IMR-90 (cell line): Measurements from ENCODE around the gene RAB12. TPM values are rescaled to one million over a fixed set of nuclear protein-coding genes. Genes with fewer than 3 reads are reported as not detected.

Experiments used
- ATAC-seq: fragments of 200-7000 bp; cut with Tn5 transposase; 2 replicates; pipeline ENCODE4 v1.9.1; 2020; ENCODE audit warnings: low read depth, mild to moderate bottlenecking, moderate library complexity
- BruUV-seq: library from RNA; stranded (reverse); fragments of 400-500 nt; replicated peaks from 2 replicates; lab custom pipeline; 2021; lab: Mats Ljungman, UMichigan
- CTCF ChIA-PET: fragments of 300-600 bp; formaldehyde crosslinking; extraction: SDS; loops from one replicate; lab custom pipeline; 2021; ENCODE audit warnings: antibody characterized with exemption; lab: Yijun Ruan, JAX
- POLR2A ChIA-PET: fragments of 300-600 bp; sonication (Branson Sonifier 250); formaldehyde crosslinking; loops from one replicate; lab custom pipeline; 2022; ENCODE audit warnings: antibody characterized with exemption; ENCODE audit not compliant: unreplicated experiment; lab: Charles Lee
- DNase-seq: peaks from one replicate; pipeline ENCODE4 v3.0.0; 2013
- H2AFZ ChIP-seq: replicated peaks from 2 replicates; pipeline ENCODE3; 2013; ENCODE audit warnings: low read length, mild to moderate bottlenecking; ENCODE audit not compliant: poor library complexity
- H2AK5ac ChIP-seq: 2 replicates; pipeline ENCODE4 v1.6.1; 2013; ENCODE audit warnings: low read depth, low read length, inconsistent platforms
- H2AK9ac ChIP-seq: replicated peaks from 2 replicates; pipeline ENCODE3; 2013; ENCODE audit warnings: mild to moderate bottlenecking, low read depth, low read length, moderate library complexity; ENCODE audit not compliant: poor library complexity
- H2BK120ac ChIP-seq: 2 replicates; pipeline ENCODE4 v1.6.1; 2013; ENCODE audit warnings: low read depth, low read length, inconsistent platforms
- H2BK15ac ChIP-seq: 3 replicates; pipeline ENCODE4 v1.6.1; 2013; ENCODE audit warnings: low read depth, low read length, inconsistent platforms
- H2BK20ac ChIP-seq: 2 replicates; pipeline ENCODE4 v1.6.1; 2013; ENCODE audit warnings: low read depth, mild to moderate bottlenecking, inconsistent platforms, low read length, moderate library complexity
- H2BK5ac ChIP-seq: 2 replicates; pipeline ENCODE4 v1.6.1; 2013; ENCODE audit warnings: mild to moderate bottlenecking, low read depth, low read length, inconsistent platforms; ENCODE audit not compliant: poor library complexity, severe bottlenecking
- H3K14ac ChIP-seq: replicated peaks from 2 replicates; pipeline ENCODE4 v1.6.1; 2013; ENCODE audit warnings: low read depth, low read length, inconsistent platforms
- H3K18ac ChIP-seq: 2 replicates; pipeline ENCODE4 v1.6.1; 2013; ENCODE audit warnings: low read depth, low read length, control low read depth
- H3K23ac ChIP-seq: 2 replicates; pipeline ENCODE4 v1.6.1; 2013; ENCODE audit warnings: low read depth, low read length, inconsistent platforms
- H3K27ac ChIP-seq: 2 replicates; pipeline ENCODE4 v1.5.1; 2013; ENCODE audit warnings: mild to moderate bottlenecking, control low read depth, low read length; ENCODE audit not compliant: insufficient read depth
- H3K27me3 ChIP-seq: 2 replicates; pipeline ENCODE4 v1.6.1; 2013; ENCODE audit warnings: low read length; ENCODE audit not compliant: control insufficient read depth, insufficient read depth
- H3K36me3 ChIP-seq: 2 replicates; pipeline ENCODE4 v1.6.1; 2013; ENCODE audit warnings: low read length, mixed read lengths; ENCODE audit not compliant: control insufficient read depth, insufficient read depth
- H3K4ac ChIP-seq: 2 replicates; pipeline ENCODE4 v1.6.1; 2013; ENCODE audit warnings: low read depth, low read length, inconsistent platforms
- H3K4me1 ChIP-seq: 2 replicates; pipeline ENCODE4 v1.6.1; 2013; ENCODE audit warnings: low read length, mixed read lengths; ENCODE audit not compliant: control insufficient read depth, insufficient read depth
- H3K4me2 ChIP-seq: 2 replicates; pipeline ENCODE4 v1.6.1; 2013; ENCODE audit warnings: low read depth, mild to moderate bottlenecking, control low read depth, low read length, moderate library complexity
- H3K4me3 ChIP-seq: 2 replicates; pipeline ENCODE4 v1.5.1; 2013; ENCODE audit warnings: low read depth, mild to moderate bottlenecking, control low read depth, low read length, moderate library complexity; ENCODE audit not compliant: insufficient read depth
- H3K56ac ChIP-seq: 2 replicates; pipeline ENCODE4 v1.6.1; 2013; ENCODE audit warnings: low read length, inconsistent platforms; ENCODE audit not compliant: insufficient read depth; ENCODE audit errors: extremely low read depth
- H3K79me1 ChIP-seq, 2 experiments: 2 replicates each; pipeline ENCODE4 v1.6.1; 2013; ENCODE audit warnings: low read length in 2 of 2, inconsistent platforms in 1 of 2, low read depth in 1 of 2
- H3K9ac ChIP-seq: 2 replicates; pipeline ENCODE4 v1.6.1; 2013; ENCODE audit warnings: low read depth, low read length, control low read depth
- H3K9me1 ChIP-seq: 2 replicates; pipeline ENCODE4 v1.6.1; 2013; ENCODE audit warnings: low read length, inconsistent platforms; ENCODE audit not compliant: insufficient read depth
- H3K9me3 ChIP-seq: 2 replicates; pipeline ENCODE4 v1.6.1; 2013; ENCODE audit warnings: low read length; ENCODE audit not compliant: control insufficient read depth, insufficient read depth
- H4K20me1 ChIP-seq: 2 replicates; pipeline ENCODE4 v1.6.1; 2013; ENCODE audit warnings: low read length, inconsistent platforms; ENCODE audit not compliant: insufficient read depth
- H4K5ac ChIP-seq: 2 replicates; pipeline ENCODE4 v1.6.1; 2013; ENCODE audit warnings: mild to moderate bottlenecking, low read depth, low read length, control low read depth
- H4K8ac ChIP-seq, 2 experiments: 2 replicates each; pipeline ENCODE4 v1.6.1; 2013; ENCODE audit warnings: low read depth in 2 of 2, low read length in 2 of 2, control low read depth in 1 of 2, inconsistent platforms in 1 of 2
- H4K91ac ChIP-seq: 2 replicates; pipeline ENCODE4 v1.6.1; 2013; ENCODE audit warnings: low read depth, low read length, inconsistent platforms; ENCODE audit not compliant: insufficient read depth
- BHLHE40 ChIP-seq: fragments of 150-350 bp; IDR thresholded peaks from 2 replicates; pipeline ENCODE4 v1.6.1; 2016; ENCODE audit warnings: mild to moderate bottlenecking, low read depth, low read length
- CEBPB ChIP-seq: IDR thresholded peaks from 2 replicates; pipeline ENCODE4 v1.6.1; 2012; ENCODE audit warnings: low read depth, low read length, improper control_type of control experiment
- CHD1 ChIP-seq: IDR thresholded peaks from 2 replicates; pipeline ENCODE4 v1.6.1; 2012; ENCODE audit warnings: low read depth, low read length, improper control_type of control experiment
- CTCF ChIP-seq: conservative IDR thresholded peaks from 2 replicates; pipeline ENCODE4 v1.5.1; 2012; ENCODE audit warnings: mild to moderate bottlenecking, low read depth, low read length, improper control_type of control experiment
- FOS ChIP-seq: fragments of 150-350 bp; IDR thresholded peaks from 2 replicates; pipeline ENCODE4 v1.6.1; 2016; ENCODE audit warnings: low read depth, low read length
- MAFK ChIP-seq: IDR thresholded peaks from 2 replicates; pipeline ENCODE4 v1.6.1; 2012; ENCODE audit warnings: low read depth, low read length, improper control_type of control experiment
- MAZ ChIP-seq: IDR thresholded peaks from 2 replicates; pipeline ENCODE4 v1.6.1; 2012; ENCODE audit warnings: low read depth, mild to moderate bottlenecking, low read length, improper control_type of control experiment, moderate library complexity, borderline replicate concordance
- MXI1 ChIP-seq: IDR thresholded peaks from 2 replicates; pipeline ENCODE4 v1.6.1; 2012; ENCODE audit warnings: low read depth, mild to moderate bottlenecking, low read length, moderate library complexity, borderline replicate concordance
- NFE2L2 ChIP-seq: fragments of 150-350 bp; IDR thresholded peaks from 2 replicates; pipeline ENCODE4 v1.6.1; 2016; ENCODE audit warnings: low read depth, mild to moderate bottlenecking, low read length
- RFX5 ChIP-seq: IDR thresholded peaks from 2 replicates; pipeline ENCODE4 v1.8.0; 2012; ENCODE audit warnings: low read depth, mild to moderate bottlenecking, low read length, moderate library complexity
- SMC3 ChIP-seq: fragments of 150-350 bp; IDR thresholded peaks from 2 replicates; pipeline ENCODE4 v1.6.1; 2016; ENCODE audit warnings: low read depth, mild to moderate bottlenecking, antibody characterized with exemption, low read length, moderate library complexity
- USF2 ChIP-seq: fragments of 150-350 bp; IDR thresholded peaks from 2 replicates; pipeline ENCODE4 v1.6.1; 2017; ENCODE audit warnings: mild to moderate bottlenecking, antibody characterized with exemption, low read length, low read depth
- dilution Hi-C: fragments of 300-500 bp; cut with HindIII; formaldehyde crosslinking; loops from one replicate; pipeline ENCODE4 v1.14.3; 2018; ENCODE audit warnings: low sequenced_read_pairs; ENCODE audit not compliant: unreplicated experiment
- in situ Hi-C: fragments of 300-500 bp; cut with MboI; formaldehyde crosslinking; loops from 3 replicates; pipeline ENCODE4 v1.14.3; 2019; ENCODE audit warnings: low sequenced_read_pairs, inconsistent platforms, mixed read lengths
- intact Hi-C: fragments of 100-400 bp; cut with micrococcal nuclease; formaldehyde crosslinking; loops from 2 replicates; pipeline ENCODE4 v1.10.0; 2022
- polyA plus RNA-seq, 3 experiments: library from polyadenylated mRNA; depleted of rRNA; stranded (reverse); fragments of >200 nt; gene quantifications; 2 replicates each; pipeline ENCODE4 v1.2.3, GENCODE V29; 2012; ENCODE audit warnings: low replicate concordance in 1 of 3
- total RNA-seq: library from RNA; depleted of rRNA; stranded (reverse); fragments of >200 nt; gene quantifications from 2 replicates; pipeline ENCODE4 v1.2.3, GENCODE V29; 2012

The RAB12 gene
- total and polyA plus RNA-seq, 2 of the 4 experiments (the other 2 are of a cell fraction): 14.9 to 19.2 TPM

GRCh38 chr18:8668381-8668780, 59.1 kb downstream of the RAB12 start:
- no peaks in the 10 kb centered on the region for H3K9me3 ChIP-seq
- H3K56ac ChIP-seq: no peak overlapping the region
- H4K91ac ChIP-seq: peak overlapping the region; percentile 62
- intact Hi-C loops (no loop called here), dilution Hi-C loops (no loop called here), in situ Hi-C loops (no loop called here)
- peak overlapping the region; percentile 61 for H2AK5ac ChIP-seq
- H2BK20ac ChIP-seq: peak overlapping the region; percentile 61
- DNase-seq: no peak
- no TSS peak for BruUV-seq
- ChIA-PET POLR2A (no interaction called here), CTCF (no interaction called here)
- ATAC-seq: no peak
- H2AK9ac ChIP-seq: no peak overlapping the region
- peak overlapping the region in 1 of 2 experiments; percentile 7; a peak in 1 of 4 replicates for H4K8ac ChIP-seq
- peak overlapping the region; percentile 54; the same call in 1 of the 2 replicates for H3K23ac ChIP-seq
- peak overlapping the region; percentile 71 for H3K14ac ChIP-seq
- H3K4me1 ChIP-seq: peaks cover 13% of the 10 kb centered on the region
- H3K18ac ChIP-seq: peak overlapping the region; percentile 20; the same call in 1 of the 2 replicates
- H4K5ac ChIP-seq: peak overlapping the region; percentile 9; the same call in 1 of the 2 replicates
- H3K9me1 ChIP-seq: peaks cover 21% of the 10 kb centered on the region
- no peaks in the 10 kb centered on the region; the same call in 1 of the 2 replicates for H4K20me1 ChIP-seq
- peak overlapping the region; percentile 57 for H2BK5ac ChIP-seq
- no peak overlapping the region for H2AFZ ChIP-seq
- no peak overlapping the region for H3K27ac ChIP-seq
- H3K4me2 ChIP-seq: no peak overlapping the region
- H2BK120ac ChIP-seq: peak overlapping the region; percentile 47; the same call in 1 of the 2 replicates
- H3K4ac ChIP-seq: peak overlapping the region; percentile 10; the same call in 1 of the 2 replicates
- no peak for TF ChIP-seq MXI1
- no peak for TF ChIP-seq MAZ
- TF ChIP-seq NFE2L2: no peak
- no peak for TF ChIP-seq CTCF
- no peak for TF ChIP-seq MAFK
- no peak for TF ChIP-seq CEBPB
- TF ChIP-seq FOS: no peak
- TF ChIP-seq SMC3: no peak
- no peak for TF ChIP-seq CHD1
- no peak for TF ChIP-seq BHLHE40
- TF ChIP-seq USF2: no peak
- no peak for TF ChIP-seq RFX5
- H2BK15ac ChIP-seq: peak overlapping the region; percentile 98
- H3K79me1 ChIP-seq: peaks cover 0 to 11% of the 10 kb centered on the region in 2 experiments; a peak in 1 of 4 replicates
- no peak overlapping the region for H3K9ac ChIP-seq
- H3K36me3 ChIP-seq: no peaks in the 10 kb centered on the region
- no peak overlapping the region for H3K4me3 ChIP-seq
- no peaks in the 10 kb centered on the region for H3K27me3 ChIP-seq
